Neural cell (in vitro differentiated cells): Measurements from ENCODE around the gene ATP2C2. TPM values are rescaled to one million over a fixed set of nuclear protein-coding genes. Genes with fewer than 3 reads are reported as not detected.

Experiments
- H2AFZ ChIP-seq: fragments of 200-600, 300-800 bp; sonication (generic), shearing (Covaris generic); 2 replicates; pipeline ENCODE4 v1.6.0; 2014; ENCODE audit warnings: low read depth, mild to moderate bottlenecking, antibody characterized with exemption, low read length, moderate library complexity
- H3F3A ChIP-seq: fragments of 200-600 bp; shearing (Covaris generic); 2 replicates; pipeline ENCODE4 v1.6.1; 2016; ENCODE audit warnings: mild to moderate bottlenecking, moderate library complexity, mixed read lengths, antibody characterized with exemption, low read length; ENCODE audit not compliant: insufficient read depth, poor library complexity, severe bottlenecking
- H3K27ac ChIP-seq: fragments of 200-600, 300-800 bp; sonication (generic), shearing (Covaris generic); 2 replicates; pipeline ENCODE4 v1.5.1; 2014; ENCODE audit warnings: mild to moderate bottlenecking, low read length, moderate library complexity
- H3K27me3 ChIP-seq: fragments of 300-800, 200-600 bp; sonication (generic), shearing (Covaris generic); 2 replicates; pipeline ENCODE4 v1.6.0; 2014; ENCODE audit warnings: mild to moderate bottlenecking, low read depth, low read length, moderate library complexity; ENCODE audit not compliant: insufficient read depth
- H3K36me3 ChIP-seq: fragments of 300-800, 200-600 bp; sonication (generic), shearing (Covaris generic); 2 replicates; pipeline ENCODE4 v1.5.1; 2014; ENCODE audit warnings: mild to moderate bottlenecking, antibody characterized with exemption, low read length, moderate library complexity; ENCODE audit not compliant: insufficient read depth
- H3K4me2 ChIP-seq: fragments of 300-800, 200-600 bp; sonication (generic), shearing (Covaris generic); 2 replicates; pipeline ENCODE4 v1.6.0; 2014; ENCODE audit warnings: mild to moderate bottlenecking, low read length
- H3K4me3 ChIP-seq: fragments of 300-800, 200-600 bp; sonication (generic), shearing (Covaris generic); 2 replicates; pipeline ENCODE4 v1.5.1; 2014; ENCODE audit warnings: mild to moderate bottlenecking, low read length, moderate library complexity
- H3K79me2 ChIP-seq: fragments of 200-600 bp; shearing (Covaris generic); replicated peaks from 2 replicates; pipeline ENCODE4 v1.6.0; 2014; ENCODE audit warnings: mild to moderate bottlenecking, low read length, moderate library complexity; ENCODE audit not compliant: insufficient read depth
- H3K9ac ChIP-seq: fragments of 300-800, 200-600 bp; sonication (generic), shearing (Covaris generic); 2 replicates; pipeline ENCODE4 v1.6.1; 2016; ENCODE audit warnings: mild to moderate bottlenecking, low read length, mixed read lengths
- H3K9me2 ChIP-seq: fragments of 200-600 bp; shearing (Covaris generic); 2 replicates; pipeline ENCODE4 v1.6.1; 2016; ENCODE audit warnings: mild to moderate bottlenecking, low read length, mixed read lengths; ENCODE audit not compliant: insufficient read depth
- H3K9me3 ChIP-seq: fragments of 200-600, 300-800 bp; sonication (generic), shearing (Covaris generic); 2 replicates; pipeline ENCODE4 v1.6.1; 2016; ENCODE audit warnings: mild to moderate bottlenecking, mixed run types, low read length, moderate library complexity, mixed read lengths
- H4K20me1 ChIP-seq: fragments of 200-600 bp; shearing (Covaris generic); 2 replicates; pipeline ENCODE4 v1.6.1; 2016; ENCODE audit warnings: mild to moderate bottlenecking, mixed run types; ENCODE audit not compliant: insufficient read depth
- EP300 ChIP-seq: fragments of 450-650 bp; conservative IDR thresholded peaks from 2 replicates; pipeline ENCODE4 v1.6.1; 2014; ENCODE audit warnings: antibody characterized with exemption, mild to moderate bottlenecking, moderate library complexity; ENCODE audit not compliant: poor library complexity, severe bottlenecking
- EZH2 ChIP-seq: fragments of 200-600, 300-800 bp; shearing (Covaris generic), sonication (generic); IDR thresholded peaks from 2 replicates; pipeline ENCODE4 v1.6.1; 2014; ENCODE audit warnings: antibody characterized with exemption, low read length, borderline replicate concordance, mild to moderate bottlenecking; ENCODE audit not compliant: insufficient read depth, poor library complexity, severe bottlenecking
- MXI1 ChIP-seq: fragments of 450-650 bp; conservative IDR thresholded peaks from 2 replicates; pipeline ENCODE4 v1.6.1; 2014; ENCODE audit warnings: antibody characterized with exemption, mild to moderate bottlenecking; ENCODE audit not compliant: poor library complexity, severe bottlenecking
- POLR2AphosphoS5 ChIP-seq: IDR thresholded peaks from 2 replicates; pipeline ENCODE4 v1.6.1; 2012
- RAD21 ChIP-seq: fragments of 450-650 bp; conservative IDR thresholded peaks from 2 replicates; pipeline ENCODE4 v1.6.1; 2014; ENCODE audit warnings: antibody characterized with exemption, mild to moderate bottlenecking, moderate library complexity
- SMC3 ChIP-seq: fragments of 450-650 bp; conservative IDR thresholded peaks from 2 replicates; pipeline ENCODE4 v1.6.1; 2014; ENCODE audit warnings: antibody characterized with exemption, mild to moderate bottlenecking, moderate library complexity; ENCODE audit not compliant: poor library complexity
- TAF1 ChIP-seq: IDR thresholded peaks from 2 replicates; pipeline ENCODE4 v1.6.1; 2012; ENCODE audit warnings: low read depth
- polyA plus RNA-seq: library from polyadenylated mRNA; depleted of rRNA; stranded (reverse); fragments of >200 nt; gene quantifications from 2 replicates; pipeline ENCODE4 v1.2.3, GENCODE V29; 2014
- TF ChIP-seq, protein P1 (sequence below): IDR thresholded peaks from 2 replicates; pipeline ENCODE4 v1.6.1; 2012; ENCODE audit warnings: borderline replicate concordance

The ATP2C2 gene
- polyA plus RNA-seq, 1 donor from 2014 or later = not detected

DNA sequence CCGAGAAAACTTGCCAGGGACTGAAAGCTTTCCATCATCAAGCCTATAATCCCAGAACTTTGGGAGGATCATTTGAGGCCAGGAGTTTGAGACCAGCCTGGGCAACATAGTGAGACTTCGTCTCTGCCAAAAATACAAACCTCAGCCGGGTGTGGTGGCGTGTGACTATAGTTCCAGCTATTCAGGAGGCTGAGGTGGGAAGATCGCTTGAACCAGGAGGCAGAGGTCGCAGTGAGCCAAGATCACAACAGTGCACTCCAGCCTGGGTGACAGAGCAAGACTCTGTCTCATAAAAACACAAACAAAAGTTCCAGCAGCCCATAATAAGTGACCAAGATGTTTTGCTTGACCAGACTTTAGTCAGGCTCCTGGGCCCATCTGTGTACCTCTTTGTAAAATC is 134.2 kb downstream of the ATP2C2 start:
- H3K27ac ChIP-seq = no peak overlapping the region
- no peaks in the 10 kb centered on the region for H3K36me3 ChIP-seq
- no peaks in the 10 kb centered on the region for H3K27me3 ChIP-seq
- TF ChIP-seq, protein P1, sequence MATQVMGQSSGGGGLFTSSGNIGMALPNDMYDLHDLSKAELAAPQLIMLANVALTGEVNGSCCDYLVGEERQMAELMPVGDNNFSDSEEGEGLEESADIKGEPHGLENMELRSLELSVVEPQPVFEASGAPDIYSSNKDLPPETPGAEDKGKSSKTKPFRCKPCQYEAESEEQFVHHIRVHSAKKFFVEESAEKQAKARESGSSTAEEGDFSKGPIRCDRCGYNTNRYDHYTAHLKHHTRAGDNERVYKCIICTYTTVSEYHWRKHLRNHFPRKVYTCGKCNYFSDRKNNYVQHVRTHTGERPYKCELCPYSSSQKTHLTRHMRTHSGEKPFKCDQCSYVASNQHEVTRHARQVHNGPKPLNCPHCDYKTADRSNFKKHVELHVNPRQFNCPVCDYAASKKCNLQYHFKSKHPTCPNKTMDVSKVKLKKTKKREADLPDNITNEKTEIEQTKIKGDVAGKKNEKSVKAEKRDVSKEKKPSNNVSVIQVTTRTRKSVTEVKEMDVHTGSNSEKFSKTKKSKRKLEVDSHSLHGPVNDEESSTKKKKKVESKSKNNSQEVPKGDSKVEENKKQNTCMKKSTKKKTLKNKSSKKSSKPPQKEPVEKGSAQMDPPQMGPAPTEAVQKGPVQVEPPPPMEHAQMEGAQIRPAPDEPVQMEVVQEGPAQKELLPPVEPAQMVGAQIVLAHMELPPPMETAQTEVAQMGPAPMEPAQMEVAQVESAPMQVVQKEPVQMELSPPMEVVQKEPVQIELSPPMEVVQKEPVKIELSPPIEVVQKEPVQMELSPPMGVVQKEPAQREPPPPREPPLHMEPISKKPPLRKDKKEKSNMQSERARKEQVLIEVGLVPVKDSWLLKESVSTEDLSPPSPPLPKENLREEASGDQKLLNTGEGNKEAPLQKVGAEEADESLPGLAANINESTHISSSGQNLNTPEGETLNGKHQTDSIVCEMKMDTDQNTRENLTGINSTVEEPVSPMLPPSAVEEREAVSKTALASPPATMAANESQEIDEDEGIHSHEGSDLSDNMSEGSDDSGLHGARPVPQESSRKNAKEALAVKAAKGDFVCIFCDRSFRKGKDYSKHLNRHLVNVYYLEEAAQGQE = no peak
- TF ChIP-seq RAD21 = no peak
- TF ChIP-seq POLR2AphosphoS5 = no peak
- TF ChIP-seq EP300 = no peak
- TF ChIP-seq MXI1 = no peak
- no peak for TF ChIP-seq SMC3
- no peak for TF ChIP-seq TAF1
- no peak for TF ChIP-seq EZH2
- no peaks in the 10 kb centered on the region for H3F3A ChIP-seq
- H3K9me3 ChIP-seq = no peaks in the 10 kb centered on the region
- no peak overlapping the region for H3K9ac ChIP-seq
- no peaks in the 10 kb centered on the region for H3K9me2 ChIP-seq
- no peak overlapping the region for H2AFZ ChIP-seq
- peak overlapping the region; percentile 98 for H3K4me3 ChIP-seq
- H3K79me2 ChIP-seq = peaks cover 13% of the 10 kb centered on the region
- H4K20me1 ChIP-seq = no peaks in the 10 kb centered on the region
- H3K4me2 ChIP-seq = no peak overlapping the region

DNA sequence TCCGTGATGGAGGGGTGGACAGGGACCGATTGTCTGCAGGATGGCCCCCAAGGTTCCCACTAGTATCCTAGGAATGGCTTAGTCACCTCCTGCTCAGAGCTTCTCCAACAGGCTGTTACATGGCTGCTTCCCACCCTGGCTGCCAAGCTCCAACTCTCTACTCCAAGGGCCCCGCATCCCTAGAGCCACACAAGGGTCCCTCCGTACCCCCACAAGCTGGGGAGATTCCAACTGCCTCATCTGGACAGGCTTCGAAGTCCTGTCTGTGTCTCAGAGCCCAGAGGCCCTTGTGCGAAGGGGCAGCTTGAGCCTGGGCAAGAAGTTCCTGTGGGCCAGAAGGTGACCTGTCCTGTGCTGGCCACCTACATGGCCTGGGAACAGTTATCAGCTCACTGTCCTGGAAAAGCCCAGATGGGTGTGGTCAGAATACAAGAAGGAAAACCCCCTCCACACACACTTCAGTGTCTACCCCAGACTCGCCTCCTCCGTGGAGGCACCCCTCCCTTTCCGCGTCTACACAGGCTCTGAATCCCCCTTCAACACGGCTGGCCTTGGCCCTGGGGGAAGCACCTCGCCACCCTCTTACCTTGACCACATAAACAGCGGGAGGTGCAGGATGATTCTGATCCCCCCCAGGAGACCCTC is 135.5 kb downstream of the ATP2C2 start:
- H3K4me2 ChIP-seq = peak overlapping the region; percentile 91
- peak overlapping the region; percentile 89 for H3K9ac ChIP-seq
- peak overlapping the region; percentile 52 for H3K27ac ChIP-seq

More for the DNA sequence above, 135.5 kb downstream of the ATP2C2 start:
- H3K36me3 ChIP-seq = no peaks in the 10 kb centered on the region
- H3K9me3 ChIP-seq = no peaks in the 10 kb centered on the region
- no peaks in the 10 kb centered on the region for H4K20me1 ChIP-seq
- peak overlapping the region; percentile 99 for H2AFZ ChIP-seq
- H3K4me3 ChIP-seq = peak overlapping the region; percentile 98
- no peaks in the 10 kb centered on the region for H3K27me3 ChIP-seq
- TF ChIP-seq POLR2AphosphoS5 (no peak), MXI1 (no peak)
- TF ChIP-seq, protein P1 = peak; percentile 22
- no peaks in the 10 kb centered on the region for H3F3A ChIP-seq
- no peaks in the 10 kb centered on the region for H3K9me2 ChIP-seq
- H3K79me2 ChIP-seq = peaks cover 13% of the 10 kb centered on the region
